HAP-1 (cell line): ENCODE data around the gene SDC3.
A peak's percentile ranks its signal among the peaks of the same experiment; 100 is the strongest.

Source experiments
- DNase-seq, 2 experiments: peaks; one replicate each; pipeline ENCODE4 v3.0.0-alpha.2; 2016 to 2020; ENCODE audit warnings: low spot score in 2 of 2
- H3K27me3 ChIP-seq: fragments of 250-450 bp; sonication (Bioruptor Pico); 2 replicates; pipeline ENCODE4 v1.5.1; 2020; ENCODE audit warnings: low read depth, mild to moderate bottlenecking, moderate library complexity
- H3K36me3 ChIP-seq: fragments of 250-450 bp; sonication (Bioruptor Pico); replicated peaks from 2 replicates; pipeline ENCODE4 v1.5.1; 2020; ENCODE audit warnings: mild to moderate bottlenecking
- H3K4me1 ChIP-seq: fragments of 250-450 bp; sonication (Bioruptor Pico); 2 replicates; pipeline ENCODE4 v1.5.1; 2020; ENCODE audit warnings: mild to moderate bottlenecking
- H3K4me3 ChIP-seq: fragments of 250-450 bp; sonication (Bioruptor Pico); 2 replicates; pipeline ENCODE4 v1.5.1; 2020; ENCODE audit warnings: mild to moderate bottlenecking, moderate library complexity
- H3K9me3 ChIP-seq: fragments of 250-450 bp; sonication (Bioruptor Pico); 2 replicates; pipeline ENCODE4 v1.5.1; 2020; ENCODE audit warnings: mild to moderate bottlenecking, moderate library complexity
- in situ Hi-C: fragments of 300-500 bp; cut with MboI; formaldehyde crosslinking; loops from 3 replicates; pipeline ENCODE4 v1.14.3; 2020; ENCODE audit warnings: low sequenced_read_pairs, inconsistent platforms, mixed read lengths

The SDC3 gene

DNA sequence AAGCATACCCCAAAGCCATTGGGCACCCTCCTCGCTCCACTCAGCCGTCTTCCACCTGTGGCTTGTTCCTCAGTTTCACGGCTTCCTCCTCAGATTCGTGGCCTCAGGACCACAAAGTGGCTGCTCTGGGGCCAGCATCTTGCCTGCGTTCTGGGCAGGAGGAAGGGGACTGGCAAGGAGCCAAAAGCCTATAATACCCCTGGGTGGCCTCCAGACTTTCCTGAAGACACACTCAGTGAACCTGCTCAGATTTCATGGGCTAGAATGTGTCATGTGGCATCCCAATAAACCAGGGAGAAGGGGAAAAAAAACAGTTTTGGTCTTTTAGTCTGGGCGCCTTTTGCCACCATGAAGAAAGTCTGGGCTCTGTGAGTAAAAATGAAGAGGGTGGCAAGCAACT is 62.0 kb downstream of the SDC3 start:
- Histone ChIP-seq H3K9me3 (no peaks in the 10 kb centered on the region), H3K36me3 (no peaks in the 10 kb centered on the region), H3K27me3 (no peaks in the 10 kb centered on the region), H3K4me3 (no peak overlapping the region), H3K4me1 (peaks cover 24% of the 10 kb centered on the region)
- no peak for DNase-seq
- in situ Hi-C loops: no loop called here

DNA sequence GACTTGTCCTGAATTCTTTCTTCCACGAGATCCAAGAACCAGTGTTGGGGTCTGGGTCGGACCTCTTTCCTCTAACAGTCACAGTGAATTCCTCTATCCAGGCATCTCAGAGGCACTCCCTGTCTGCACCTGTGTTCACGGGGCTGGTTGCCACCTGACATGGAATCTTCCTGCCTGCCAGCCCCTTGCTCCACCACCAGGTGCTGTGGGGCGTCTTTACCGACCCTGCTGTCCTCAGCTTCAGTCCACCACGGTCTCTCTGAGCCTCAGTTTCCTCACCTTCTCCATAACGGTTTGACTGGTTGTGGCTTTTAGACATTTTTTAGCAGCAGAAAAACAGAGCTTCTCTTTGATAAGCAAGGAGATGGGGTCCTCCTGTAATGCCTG is 62.7 kb downstream of the SDC3 start:
- H3K27me3 ChIP-seq: no peaks in the 10 kb centered on the region
- no peak overlapping the region for H3K4me3 ChIP-seq
- peak in 1 of 2 experiments; percentile 28 for DNase-seq
- peaks cover 28% of the 10 kb centered on the region for H3K4me1 ChIP-seq
- in situ Hi-C loops: no loop called here
- H3K36me3 ChIP-seq: no peaks in the 10 kb centered on the region
- H3K9me3 ChIP-seq: no peaks in the 10 kb centered on the region

DNA sequence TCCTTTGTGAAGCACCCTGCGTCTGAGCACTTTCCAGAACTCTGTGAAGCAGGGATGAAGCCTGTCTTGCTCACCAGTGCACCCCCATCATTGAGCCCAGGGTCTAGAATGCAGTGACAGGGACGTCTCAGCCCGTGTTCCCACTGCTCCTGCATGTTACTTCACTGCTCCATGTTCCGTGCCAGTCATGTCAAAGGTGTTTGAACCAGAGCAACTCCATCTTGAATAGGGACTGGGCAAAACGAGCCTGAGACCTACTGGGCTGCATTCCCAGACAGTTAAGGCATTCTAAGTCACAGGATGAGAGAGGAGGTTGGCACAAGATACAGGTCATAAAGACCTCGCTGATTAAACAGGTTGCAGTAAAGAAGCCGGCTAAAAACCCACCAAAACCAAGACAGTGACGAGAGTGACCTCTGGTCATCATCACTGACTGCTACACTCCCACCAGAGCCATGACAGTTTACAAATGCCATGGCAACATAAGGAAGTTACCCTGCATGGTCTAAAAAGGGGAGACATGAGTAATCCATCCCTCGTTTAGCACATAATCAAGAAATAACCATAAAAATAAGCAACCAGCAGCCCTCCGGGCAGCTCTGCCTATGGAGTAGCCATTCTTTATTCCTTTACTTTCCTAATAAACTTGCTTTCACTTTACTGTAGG is 63.2 kb downstream of the SDC3 start:
- no peak for DNase-seq
- no peaks in the 10 kb centered on the region for H3K36me3 ChIP-seq
- H3K4me1 ChIP-seq: peaks cover 28% of the 10 kb centered on the region
- no peaks in the 10 kb centered on the region for H3K9me3 ChIP-seq
- H3K4me3 ChIP-seq: no peak overlapping the region
- in situ Hi-C loops: no loop called here
- H3K27me3 ChIP-seq: no peaks in the 10 kb centered on the region

DNA sequence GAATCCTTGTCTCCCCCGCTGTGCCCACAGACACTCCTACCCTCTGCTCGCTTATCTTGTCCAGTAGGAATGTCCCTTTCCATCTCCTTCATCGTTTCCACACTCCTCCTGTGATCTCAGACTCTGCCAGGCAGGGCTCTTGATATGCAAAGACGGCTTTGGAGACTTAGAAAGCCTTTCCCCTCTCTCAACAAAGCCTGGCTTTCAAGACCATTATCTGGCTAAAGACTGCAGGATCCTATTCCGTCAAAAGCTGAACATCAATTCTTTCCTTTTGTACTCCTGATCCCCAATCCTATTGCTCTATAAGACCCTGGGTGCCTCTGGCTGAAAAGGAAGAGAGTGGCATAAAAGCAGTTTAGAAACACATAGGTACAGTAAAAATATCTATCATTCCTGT is 63.9 kb downstream of the SDC3 start:
- no peaks in the 10 kb centered on the region for H3K27me3 ChIP-seq
- H3K9me3 ChIP-seq: no peaks in the 10 kb centered on the region
- no peaks in the 10 kb centered on the region for H3K36me3 ChIP-seq
- in situ Hi-C loops: no loop called here
- H3K4me3 ChIP-seq: no peak overlapping the region
- H3K4me1 ChIP-seq: peaks cover 28% of the 10 kb centered on the region
- DNase-seq: peak; percentile 79 to 100

DNA sequence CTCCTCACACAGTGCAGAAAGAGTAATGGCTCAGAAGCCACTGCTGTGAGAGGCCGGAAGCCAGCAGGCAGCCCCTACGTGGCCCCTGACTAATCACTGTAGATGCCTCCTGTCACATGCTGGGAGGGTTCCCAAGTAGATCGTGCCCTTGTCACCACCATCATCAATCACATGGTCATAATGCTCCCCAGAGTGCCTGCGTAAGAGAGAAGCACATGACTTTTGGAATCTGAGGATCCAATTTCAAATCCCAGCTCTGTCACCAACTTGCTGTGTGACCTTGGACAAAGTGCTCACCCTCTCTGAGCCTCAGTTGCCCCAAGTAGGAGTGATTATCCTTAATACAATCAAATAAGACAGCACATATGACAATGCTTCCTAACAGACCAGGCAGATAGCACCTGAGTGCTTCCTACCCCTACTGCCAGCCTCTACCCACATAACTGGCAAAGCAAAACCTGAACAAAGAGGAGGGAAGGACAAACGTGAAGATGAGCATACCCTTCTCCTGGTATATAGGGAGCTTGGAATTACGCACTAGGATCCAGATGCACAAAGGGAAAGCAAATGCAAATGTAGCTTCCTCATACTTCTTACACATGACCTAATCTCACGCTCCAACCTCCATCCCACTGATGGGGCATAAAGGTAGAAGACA is 65.7 kb downstream of the SDC3 start:
- peaks cover 28% of the 10 kb centered on the region for H3K4me1 ChIP-seq
- in situ Hi-C loops: no loop called here
- no peaks in the 10 kb centered on the region for H3K27me3 ChIP-seq
- no peak for DNase-seq
- no peaks in the 10 kb centered on the region for H3K9me3 ChIP-seq
- no peak overlapping the region for H3K4me3 ChIP-seq
- no peaks in the 10 kb centered on the region for H3K36me3 ChIP-seq

DNA sequence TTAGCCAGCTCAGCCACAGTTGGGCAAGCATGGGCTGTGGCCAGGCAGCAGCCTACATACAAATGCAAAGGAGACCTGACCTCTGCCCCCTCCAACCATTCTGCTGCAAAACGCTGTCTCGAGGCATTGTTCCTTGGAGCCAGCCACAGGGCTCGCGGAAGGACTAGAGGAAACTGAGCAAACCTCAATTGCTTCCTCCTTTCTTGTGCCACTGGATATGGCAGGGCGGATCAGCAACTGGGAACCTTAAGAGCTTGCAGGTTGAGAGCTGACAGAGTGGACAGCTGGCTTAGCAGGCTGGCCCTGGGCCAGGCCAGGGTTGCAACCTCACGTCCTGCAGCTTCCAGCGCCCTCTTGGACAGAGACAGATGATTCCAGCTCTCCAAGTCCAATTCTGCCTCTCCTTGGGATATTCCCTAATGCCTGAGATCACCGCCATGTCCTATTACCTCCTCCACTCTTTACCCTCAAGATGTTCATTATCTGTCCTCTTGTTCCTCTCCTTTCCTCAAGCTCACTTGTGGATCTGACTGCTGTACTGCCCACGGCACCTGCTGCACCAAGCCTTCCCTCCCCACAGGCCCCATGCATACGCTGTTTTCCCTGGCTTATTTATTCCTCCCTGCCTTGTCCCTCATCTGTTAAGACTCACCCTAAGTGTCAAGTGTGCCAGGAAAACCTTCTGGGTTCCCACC is 67.5 kb downstream of the SDC3 start:
- H3K9me3 ChIP-seq: no peaks in the 10 kb centered on the region

DNA sequence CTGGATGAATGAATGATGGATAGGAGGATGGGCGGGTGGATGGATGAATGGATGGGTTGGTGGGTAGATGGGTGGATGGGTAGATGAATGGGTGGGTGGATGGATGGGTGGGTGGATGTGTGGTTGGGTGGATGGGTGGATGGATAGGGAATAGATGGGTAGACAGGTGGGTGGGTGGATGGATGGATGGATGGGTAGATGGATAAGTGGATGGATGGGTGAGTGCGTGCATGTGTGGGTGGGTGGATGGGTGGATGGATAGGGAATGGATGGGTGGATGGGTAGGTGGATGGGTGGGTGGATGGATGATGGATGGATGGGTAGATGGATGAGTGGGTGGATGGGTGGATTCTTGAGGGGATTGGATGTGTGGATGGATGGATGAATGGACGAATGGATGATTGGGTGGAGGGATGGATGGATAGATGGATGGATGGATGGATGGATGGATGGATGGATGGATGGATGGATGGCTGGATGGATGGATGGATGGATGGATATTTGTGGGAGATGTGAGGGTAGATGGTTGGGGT is 68.7 kb downstream of the SDC3 start:
- peaks cover 14% of the 10 kb centered on the region for H3K4me1 ChIP-seq
- H3K36me3 ChIP-seq: no peaks in the 10 kb centered on the region
- H3K27me3 ChIP-seq: no peaks in the 10 kb centered on the region
- H3K9me3 ChIP-seq: no peaks in the 10 kb centered on the region
- H3K4me3 ChIP-seq: no peak overlapping the region
- DNase-seq: no peak
- in situ Hi-C loops: no loop called here

More for the DNA sequence above, 67.5 kb downstream of the SDC3 start:
- Histone ChIP-seq H3K36me3 (no peaks in the 10 kb centered on the region), H3K4me1 (peaks cover 26% of the 10 kb centered on the region), H3K4me3 (no peak overlapping the region), H3K27me3 (no peaks in the 10 kb centered on the region)
- in situ Hi-C loops: no loop called here
- peak in 1 of 2 experiments; percentile 38 for DNase-seq

DNA sequence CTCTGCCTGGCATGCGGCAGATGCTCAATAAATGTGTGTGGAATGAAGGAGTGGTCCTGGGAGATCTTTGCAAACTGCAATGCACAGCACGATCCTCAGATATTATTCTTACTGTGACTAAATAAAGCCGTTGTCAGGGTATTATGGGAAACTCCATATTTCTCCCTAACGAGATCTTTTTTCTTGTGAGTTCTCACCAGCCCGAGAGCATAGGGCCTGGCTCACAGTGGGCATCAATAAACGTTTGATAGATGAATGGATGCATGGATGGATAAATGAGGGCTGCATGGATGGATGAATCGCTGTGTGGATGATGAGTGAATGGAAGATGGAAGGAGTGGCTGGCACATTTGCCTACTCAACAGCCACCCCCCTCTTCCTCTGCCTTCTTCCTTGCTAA is 69.6 kb downstream of the SDC3 start:
- in situ Hi-C loops: no loop called here
- no peak overlapping the region for H3K4me3 ChIP-seq
- no peak for DNase-seq
- no peaks in the 10 kb centered on the region for H3K36me3 ChIP-seq
- no peaks in the 10 kb centered on the region for H3K9me3 ChIP-seq
- peaks cover 8% of the 10 kb centered on the region for H3K4me1 ChIP-seq
- H3K27me3 ChIP-seq: no peaks in the 10 kb centered on the region

DNA sequence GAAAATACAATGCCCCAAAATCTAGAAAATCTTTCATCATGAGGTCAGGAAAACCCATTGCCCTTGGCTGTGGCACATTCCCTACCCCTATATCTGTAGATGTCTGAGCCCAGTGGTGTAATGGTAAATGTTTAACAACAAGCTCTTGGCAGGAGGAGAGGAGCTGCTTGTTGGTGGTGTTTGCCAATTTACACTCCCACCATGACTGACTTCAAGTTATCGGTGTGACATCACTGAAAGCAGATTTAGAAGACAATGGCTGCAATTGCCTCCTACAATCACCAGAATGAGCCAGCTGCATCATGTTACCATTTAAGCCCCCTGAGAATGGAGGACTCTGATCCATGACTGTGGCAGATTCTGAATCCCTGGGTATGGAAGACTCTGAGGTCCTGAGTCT is 70.9 kb downstream of the SDC3 start:
- no peak overlapping the region for H3K4me3 ChIP-seq
- in situ Hi-C loops: no loop called here
- H3K27me3 ChIP-seq: no peaks in the 10 kb centered on the region
- no peaks in the 10 kb centered on the region for H3K9me3 ChIP-seq
- no peaks in the 10 kb centered on the region for H3K36me3 ChIP-seq
- no peak for DNase-seq
- H3K4me1 ChIP-seq: peaks cover 5% of the 10 kb centered on the region; the same call in 1 of the 2 replicates

DNA sequence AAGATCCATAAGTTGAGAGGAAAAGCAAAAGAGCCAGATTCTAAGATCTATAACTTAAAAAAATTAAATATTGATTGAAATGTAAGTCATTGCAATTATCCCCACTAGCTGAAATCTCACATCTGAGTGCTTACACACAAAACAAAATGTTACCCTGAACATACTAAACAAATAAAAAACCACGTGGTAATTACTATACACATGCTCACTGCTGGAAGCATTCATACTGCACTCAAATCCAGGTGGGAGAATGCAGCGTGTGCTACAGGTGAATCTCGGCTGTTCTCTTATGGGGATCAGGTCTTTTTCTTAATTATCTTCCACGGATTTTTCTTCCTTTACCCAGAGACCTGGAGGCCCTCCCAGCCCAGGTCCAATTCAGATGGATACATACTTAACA is 74.3 kb downstream of the SDC3 start:
- in situ Hi-C loops: no loop called here
- Histone ChIP-seq H3K4me3 (no peak overlapping the region), H3K9me3 (peaks cover 4% of the 10 kb centered on the region; the same call in 1 of the 2 replicates), H3K36me3 (no peaks in the 10 kb centered on the region), H3K4me1 (no peaks in the 10 kb centered on the region), H3K27me3 (no peaks in the 10 kb centered on the region)
- no peak for DNase-seq

DNA sequence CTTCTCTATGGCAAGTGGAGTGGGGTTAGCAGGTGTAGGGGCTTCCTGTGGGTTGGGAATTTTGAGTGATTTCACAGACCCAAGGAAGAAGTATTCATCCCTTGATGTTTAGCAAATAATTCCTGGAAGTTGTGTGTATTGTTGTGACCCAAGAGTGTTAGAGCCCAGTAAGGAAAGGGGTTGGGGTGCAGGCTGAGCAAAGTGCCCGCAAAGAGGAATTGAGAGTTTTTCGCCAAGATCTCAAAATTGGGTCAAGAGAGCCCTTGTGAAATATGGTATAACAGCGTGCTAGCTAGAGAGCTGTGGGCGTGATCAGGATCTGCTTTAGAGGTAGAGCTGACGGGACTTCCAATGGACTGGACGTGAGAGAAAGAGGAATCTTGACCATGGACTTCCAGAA is 78.0 kb downstream of the SDC3 start:
- in situ Hi-C loops: no loop called here
- Histone ChIP-seq H3K27me3 (no peaks in the 10 kb centered on the region), H3K4me3 (no peak overlapping the region), H3K4me1 (no peaks in the 10 kb centered on the region), H3K36me3 (no peaks in the 10 kb centered on the region), H3K9me3 (peaks cover 4% of the 10 kb centered on the region; the same call in 1 of the 2 replicates)
- no peak for DNase-seq

DNA sequence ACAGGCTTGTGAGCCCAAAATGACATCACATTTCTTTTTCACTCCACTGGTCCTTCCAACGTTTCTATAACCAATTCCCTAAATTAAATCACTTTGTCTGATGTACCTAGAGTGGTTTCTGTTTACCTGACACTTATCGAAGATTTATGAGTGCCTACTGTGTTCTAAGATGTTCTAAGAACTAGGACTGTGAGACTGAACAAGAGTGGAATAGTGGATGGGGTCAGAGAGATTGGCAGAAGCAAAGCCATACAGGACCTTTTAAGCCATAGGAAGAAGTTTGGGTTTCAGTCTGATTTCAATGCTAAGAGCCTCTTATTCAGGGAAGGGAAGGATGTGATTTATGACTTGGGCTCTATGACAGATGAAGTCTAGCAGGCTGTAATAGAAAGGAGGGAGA is 78.7 kb downstream of the SDC3 start:
- in situ Hi-C loops: no loop called here
- DNase-seq: no peak
- Histone ChIP-seq H3K4me1 (peaks cover under 1% of the 10 kb centered on the region), H3K36me3 (no peaks in the 10 kb centered on the region), H3K9me3 (peaks cover 4% of the 10 kb centered on the region; the same call in 1 of the 2 replicates), H3K4me3 (no peak overlapping the region), H3K27me3 (no peaks in the 10 kb centered on the region)

DNA sequence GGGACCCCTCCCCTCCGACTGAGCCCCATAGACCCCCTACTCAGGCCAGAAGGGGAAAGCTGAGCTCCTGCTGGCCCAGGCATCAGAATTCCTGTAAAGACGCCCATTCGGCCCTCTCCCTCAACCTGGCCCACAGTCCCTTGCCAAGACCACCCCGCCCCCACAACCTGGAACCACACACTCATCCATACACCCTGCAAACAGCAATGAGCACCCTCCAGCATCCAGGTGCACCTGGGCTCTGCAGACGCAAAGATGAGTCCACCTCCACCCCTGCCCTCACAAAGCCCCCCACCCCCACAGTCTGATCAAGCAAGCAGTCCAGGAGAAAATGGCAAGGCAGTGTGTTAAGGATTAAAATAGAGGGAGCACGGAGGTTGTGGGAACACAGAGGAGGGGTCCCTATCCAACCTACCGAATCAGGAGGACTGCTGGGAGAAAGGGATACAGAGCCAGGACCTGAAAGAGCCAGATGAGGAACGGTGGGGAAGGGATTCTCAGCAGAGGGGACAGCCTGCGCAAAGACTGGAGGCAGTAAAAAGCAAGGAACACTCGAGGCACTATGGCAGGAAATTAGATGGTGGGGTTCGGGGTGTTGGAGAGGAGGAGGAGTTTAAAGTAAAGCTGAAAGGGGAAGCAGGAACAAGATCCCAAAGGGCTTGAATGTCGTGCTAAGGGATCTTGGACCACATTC is 83.7 kb downstream of the SDC3 start:
- in situ Hi-C loops: no loop called here
- Histone ChIP-seq H3K27me3 (no peaks in the 10 kb centered on the region), H3K4me3 (peak overlapping the region; percentile 31)

More for the DNA sequence above, 83.7 kb downstream of the SDC3 start:
- no peak for DNase-seq
- H3K36me3 ChIP-seq: no peaks in the 10 kb centered on the region
- peaks cover 2% of the 10 kb centered on the region; the same call in 1 of the 2 replicates for H3K9me3 ChIP-seq
- peaks cover 4% of the 10 kb centered on the region for H3K4me1 ChIP-seq
